ENCODE data around the gene FDX2. TPM values are rescaled to one million over a fixed set of nuclear protein-coding genes. Genes with fewer than 3 reads are reported as not detected.

Gene FDX2
- total RNA-seq, 1 experiment from 2014 or later: 79.5 TPM

DNA sequence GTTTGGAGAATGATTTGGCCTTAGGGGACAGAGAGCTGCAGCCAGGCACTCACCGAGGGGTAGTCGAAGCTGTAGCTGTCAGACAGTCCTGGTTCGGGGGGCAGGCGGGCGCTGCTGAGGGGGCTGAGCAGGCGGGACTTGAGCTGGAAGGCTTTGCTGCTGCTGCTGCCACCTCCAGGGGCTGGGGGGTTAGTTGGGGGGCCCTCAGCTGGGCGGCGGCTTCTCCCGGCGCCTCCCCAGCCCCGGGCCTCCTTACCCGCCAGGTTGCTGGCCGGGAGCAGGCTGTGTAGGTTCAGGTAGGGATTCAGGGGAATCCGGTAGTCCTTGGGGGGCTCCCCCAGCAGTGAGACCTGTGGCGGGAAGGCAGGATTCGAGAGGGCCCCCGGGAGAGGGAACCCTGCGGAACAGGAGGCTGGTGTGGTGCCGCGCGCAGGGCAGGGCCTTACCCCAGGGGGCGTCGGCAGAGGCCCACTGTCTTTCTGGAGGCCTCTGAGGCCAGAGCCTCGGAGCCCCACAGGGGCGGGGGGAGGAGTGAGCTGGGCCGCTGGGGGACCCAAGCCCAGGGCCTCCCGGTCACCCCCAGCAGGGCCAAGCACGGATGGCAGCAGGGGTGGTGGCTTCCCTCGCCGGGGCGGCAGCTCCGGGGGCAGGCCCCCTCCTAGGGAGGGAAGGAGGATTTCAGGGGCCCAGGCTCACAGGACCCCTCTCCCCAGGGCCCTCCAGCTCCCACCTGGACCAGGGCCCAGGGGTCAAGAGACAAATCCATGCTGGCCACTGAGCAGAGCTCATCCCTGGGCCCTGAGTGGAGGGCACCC is 5.0 kb upstream of the FDX2 start:
- H3K27me3 ChIP-seq (ENCODE audit: low read length): no peaks in the 10 kb centered on the region
- TF ChIP-seq, protein P1, sequence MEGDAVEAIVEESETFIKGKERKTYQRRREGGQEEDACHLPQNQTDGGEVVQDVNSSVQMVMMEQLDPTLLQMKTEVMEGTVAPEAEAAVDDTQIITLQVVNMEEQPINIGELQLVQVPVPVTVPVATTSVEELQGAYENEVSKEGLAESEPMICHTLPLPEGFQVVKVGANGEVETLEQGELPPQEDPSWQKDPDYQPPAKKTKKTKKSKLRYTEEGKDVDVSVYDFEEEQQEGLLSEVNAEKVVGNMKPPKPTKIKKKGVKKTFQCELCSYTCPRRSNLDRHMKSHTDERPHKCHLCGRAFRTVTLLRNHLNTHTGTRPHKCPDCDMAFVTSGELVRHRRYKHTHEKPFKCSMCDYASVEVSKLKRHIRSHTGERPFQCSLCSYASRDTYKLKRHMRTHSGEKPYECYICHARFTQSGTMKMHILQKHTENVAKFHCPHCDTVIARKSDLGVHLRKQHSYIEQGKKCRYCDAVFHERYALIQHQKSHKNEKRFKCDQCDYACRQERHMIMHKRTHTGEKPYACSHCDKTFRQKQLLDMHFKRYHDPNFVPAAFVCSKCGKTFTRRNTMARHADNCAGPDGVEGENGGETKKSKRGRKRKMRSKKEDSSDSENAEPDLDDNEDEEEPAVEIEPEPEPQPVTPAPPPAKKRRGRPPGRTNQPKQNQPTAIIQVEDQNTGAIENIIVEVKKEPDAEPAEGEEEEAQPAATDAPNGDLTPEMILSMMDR (conservative IDR thresholded peaks at IDR 0.05; ENCODE audit: low read depth, low read length): no peak
- TF ChIP-seq EZH2 (IDR thresholded peaks at IDR 0.05; ENCODE audit: low read length, unreplicated experiment): no peak
- TF ChIP-seq EZH2phosphoT487 (IDR thresholded peaks at IDR 0.05; ENCODE audit: borderline replicate concordance, low read length): no peak
- H3K4me3 ChIP-seq (ENCODE audit: low read length): no peak overlapping the region
- peaks cover 48% of the 10 kb centered on the region for H3K36me3 ChIP-seq (ENCODE audit: low read depth, low read length)
- H3K9me2 ChIP-seq (replicated peaks; ENCODE audit: low read length): no peaks in the 10 kb centered on the region
- ChIA-PET CTCF (no interaction called here), POLR2A (ENCODE audit: unreplicated experiment) (no interaction called here)
- DNase-seq (no peak), ATAC-seq (no peak)
- H2AFZ ChIP-seq (ENCODE audit: low read length): no peak overlapping the region
- H3K4me2 ChIP-seq (ENCODE audit: low read length): no peak overlapping the region
- H3K9me3 ChIP-seq (ENCODE audit: low read length): no peaks in the 10 kb centered on the region
- no peaks in the 10 kb centered on the region for H4K20me1 ChIP-seq (ENCODE audit: low read length)
- H3K9ac ChIP-seq (ENCODE audit: low read length): no peak overlapping the region
- H3K79me2 ChIP-seq (ENCODE audit: low read length): no peaks in the 10 kb centered on the region
- BruUV-seq (replicated peaks): no TSS peak
- H3F3A ChIP-seq (ENCODE audit: low read length, unreplicated experiment): no peaks in the 10 kb centered on the region
- intact Hi-C loops (cut with micrococcal nuclease): no loop called here
- H3K4me1 ChIP-seq (ENCODE audit: insufficient read depth, low read length): peaks cover 4% of the 10 kb centered on the region; the same call in 1 of the 2 replicates
- H3K27ac ChIP-seq (ENCODE audit: low read length): no peak overlapping the region

DNA sequence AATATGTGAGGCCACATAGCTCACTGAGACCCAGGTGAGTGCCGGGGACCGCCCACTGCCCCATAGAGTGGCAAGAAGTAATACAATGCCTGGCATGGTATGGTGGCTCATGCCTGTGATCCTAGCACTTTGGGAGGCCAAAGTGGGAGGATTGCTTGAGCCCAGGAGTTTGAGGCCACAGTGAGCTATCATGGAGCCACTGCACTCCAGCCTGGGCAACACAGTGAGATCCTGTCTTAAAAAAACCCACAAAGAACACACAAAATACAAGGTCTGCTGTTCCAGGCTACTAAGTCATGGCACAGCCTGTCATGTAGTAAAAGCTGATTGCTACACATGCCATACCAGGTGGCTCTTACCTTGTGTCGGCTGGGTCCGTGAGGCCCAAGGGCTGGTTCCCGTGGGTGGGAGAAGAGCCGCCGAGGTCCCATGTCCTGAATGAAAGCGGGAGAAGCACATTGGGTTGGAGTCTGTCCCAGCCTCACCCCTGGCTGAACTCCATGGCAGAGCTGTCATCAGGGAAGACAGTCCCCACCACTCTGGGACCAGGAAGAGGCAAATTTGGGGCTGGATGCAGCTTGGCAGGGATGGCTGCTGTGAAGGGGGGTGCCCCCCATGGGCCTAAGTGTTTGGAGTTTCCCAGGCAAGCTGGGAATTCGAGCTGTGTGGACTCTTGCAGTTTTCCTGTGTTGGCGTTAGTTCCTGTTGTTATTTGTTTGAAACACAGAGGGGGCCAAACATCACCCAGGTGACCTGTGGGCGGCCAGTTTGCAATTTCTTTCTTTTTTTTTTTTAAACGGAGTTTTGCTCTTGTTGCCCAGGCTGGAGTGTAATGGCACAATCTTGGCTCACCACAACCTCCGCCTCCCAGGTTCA is 3.2 kb upstream of the FDX2 start:
- intact Hi-C loops (cut with micrococcal nuclease): no loop called here
- H3K4me1 ChIP-seq (ENCODE audit: insufficient read depth, low read length): peaks cover 10% of the 10 kb centered on the region; the same call in 1 of the 2 replicates
- peaks cover 33% of the 10 kb centered on the region for H3K36me3 ChIP-seq (ENCODE audit: low read depth, low read length)
- DNase-seq (no peak), ATAC-seq (no peak)
- no peak overlapping the region for H3K9ac ChIP-seq (ENCODE audit: low read length)
- H3K9me2 ChIP-seq (replicated peaks; ENCODE audit: low read length): no peaks in the 10 kb centered on the region
- CTCF ChIA-PET: no interaction called here
- no peak overlapping the region for H3K4me3 ChIP-seq (ENCODE audit: low read length)
- no peaks in the 10 kb centered on the region for H4K20me1 ChIP-seq (ENCODE audit: low read length)
- H3K27ac ChIP-seq (ENCODE audit: low read length): no peak overlapping the region
- H2AFZ ChIP-seq (ENCODE audit: low read length): no peak overlapping the region
- no peak overlapping the region for H3K4me2 ChIP-seq (ENCODE audit: low read length)
- no TSS peak for BruUV-seq (replicated peaks)
- TF ChIP-seq EZH2phosphoT487 (IDR thresholded peaks at IDR 0.05; ENCODE audit: borderline replicate concordance, low read length): no peak
- TF ChIP-seq EZH2 (IDR thresholded peaks at IDR 0.05; ENCODE audit: low read length, unreplicated experiment): no peak
- TF ChIP-seq, protein P1 (conservative IDR thresholded peaks at IDR 0.05; ENCODE audit: low read depth, low read length): no peak
- no peaks in the 10 kb centered on the region for H3F3A ChIP-seq (ENCODE audit: low read length, unreplicated experiment)
- H3K9me3 ChIP-seq (ENCODE audit: low read length): no peaks in the 10 kb centered on the region
- H3K79me2 ChIP-seq (ENCODE audit: low read length): peaks cover 15% of the 10 kb centered on the region
- H3K27me3 ChIP-seq (ENCODE audit: low read length): no peaks in the 10 kb centered on the region
- POLR2A ChIA-PET (ENCODE audit: unreplicated experiment): interaction anchor here (0.5 kb wide), 1 partner anchor 142 kb away, joined by 7 read pairs; no protein-coding TSS in a partner anchor
